HG03025 (cell line): ENCODE data around the gene MED13L.

Source experiments
- ATAC-seq: cut with Tn5 transposase; IDR thresholded peaks from one replicate; pipeline ENCODE4 v1.9.1; 2021; ENCODE audit warnings: mild to moderate bottlenecking, moderate library complexity; ENCODE audit not compliant: unreplicated experiment, low FRiP score

Gene MED13L

GRCh38 chr12:115957686-115958290 lies 319.7 kb downstream of the MED13L start:
- ATAC-seq = no peak

- ATAC-seq = no peak
Measured at GRCh38 chr12:115956659-115957058, 320.8 kb downstream of the MED13L start.

GRCh38 chr12:115956236-115956635 lies 321.3 kb downstream of the MED13L start:
- ATAC-seq = no peak

GRCh38 chr12:115953450-115953849 lies 324.0 kb downstream of the MED13L start:
- ATAC-seq = no peak

- no peak for ATAC-seq
Measured at GRCh38 chr12:115953031-115953430, 324.5 kb downstream of the MED13L start.

- no peak for ATAC-seq
Measured at GRCh38 chr12:115950959-115951358, 326.5 kb downstream of the MED13L start.

- no peak for ATAC-seq
Measured at GRCh38 chr12:115949675-115950074, 327.8 kb downstream of the MED13L start.

- ATAC-seq = no peak
Measured at GRCh38 chr12:115947696-115948062, 329.8 kb downstream of the MED13L start.

GRCh38 chr12:115946867-115947695 lies 330.4 kb downstream of the MED13L start:
- no peak for ATAC-seq

- ATAC-seq = no peak
Measured at GRCh38 chr12:115946092-115946491, 331.4 kb downstream of the MED13L start.

- ATAC-seq = no peak
Measured at GRCh38 chr12:115945491-115945885, 332.0 kb downstream of the MED13L start.

- ATAC-seq = no peak
Measured at GRCh38 chr12:115944837-115945490, 332.5 kb downstream of the MED13L start.

GRCh38 chr12:115944392-115944742 lies 333.1 kb downstream of the MED13L start:
- no peak for ATAC-seq

- ATAC-seq = no peak
Measured at GRCh38 chr12:115943630-115944391, 333.7 kb downstream of the MED13L start.

- ATAC-seq = no peak
Measured at GRCh38 chr12:115943310-115943629, 334.2 kb downstream of the MED13L start.

- no peak for ATAC-seq
Measured at GRCh38 chr12:115942346-115942745, 335.1 kb downstream of the MED13L start.

GRCh38 chr12:115941362-115941761 lies 336.1 kb downstream of the MED13L start:
- ATAC-seq = no peak

- ATAC-seq = no peak
Measured at GRCh38 chr12:115938794-115939377, 338.6 kb downstream of the MED13L start.

- no peak for ATAC-seq
Measured at GRCh38 chr12:115936997-115937916, 340.2 kb downstream of the MED13L start.

GRCh38 chr12:115934877-115935276 lies 342.6 kb downstream of the MED13L start:
- ATAC-seq = no peak
